Sigmoid colon (tissue), 4 donors: ENCODE measurements around the gene PCSK5.

ENCODE experiments used
- CTCF ChIP-seq, 4 experiments: fragments of 450-650 bp in 3 of 4; fragments of 200-600 bp in 1 of 4; IDR thresholded peaks; one replicate each; pipeline ENCODE4 v1.5.1; 2016 to 2019; ENCODE audit warnings: antibody characterized with exemption in 4 of 4, mild to moderate bottlenecking in 3 of 4, moderate library complexity in 2 of 4
- EP300 ChIP-seq, 4 donors: sonication (generic); formaldehyde crosslinking; IDR thresholded peaks; one replicate each; pipeline ENCODE4 v1.6.1; 2017; ENCODE audit warnings: antibody characterized with exemption in 4 of 4
- POLR2A ChIP-seq, 2 donors: fragments of 450-650 bp; IDR thresholded peaks; one replicate each; pipeline ENCODE4 v1.6.1; 2016; ENCODE audit warnings: antibody characterized with exemption in 2 of 2, mild to moderate bottlenecking in 2 of 2, moderate library complexity in 2 of 2
- POLR2AphosphoS5 ChIP-seq, 4 donors: sonication (generic); formaldehyde crosslinking; IDR thresholded peaks; one replicate each; pipeline ENCODE4 v1.6.1; 2017; ENCODE audit warnings: antibody characterized with exemption in 4 of 4

- TF ChIP-seq CTCF (IDR thresholded peaks at IDR 0.05) (no peak), POLR2A (IDR thresholded peaks at IDR 0.05) (no peak), POLR2AphosphoS5 (IDR thresholded peaks at IDR 0.05) (no peak), EP300 (IDR thresholded peaks at IDR 0.05) (no peak)
These were observed 468.9 kb downstream of the PCSK5 start for GRCh38 chr9:76359365-76359764.
